D721Med (cell line): ENCODE data around the gene HMGCLL1.

Experiments used
- DNase-seq: peaks from one replicate; pipeline ENCODE4 v3.0.0; 2011; ENCODE audit warnings: low spot score; ENCODE audit not compliant: insufficient read length
- FAIRE-seq: peaks from 2 replicates; lab custom pipeline; 2011; peaks lifted over from hg19 to GRCh38; lab: Jason Lieb, UNC
- CTCF ChIP-seq: IDR thresholded peaks from 2 replicates; pipeline ENCODE4 v1.5.1; 2012; ENCODE audit warnings: mild to moderate bottlenecking, control low read depth; ENCODE audit not compliant: insufficient read depth; ENCODE audit errors: missing control alignments

Gene HMGCLL1

GRCh38 chr6:55518529-55519060 is 60.4 kb downstream of the HMGCLL1 start:
- DNase-seq (no peak), FAIRE-seq (no peak)
- TF ChIP-seq CTCF: no peak

GRCh38 chr6:55516736-55517135 is 62.3 kb downstream of the HMGCLL1 start:
- FAIRE-seq: no peak
- no peak for TF ChIP-seq CTCF
- DNase-seq: no peak

GRCh38 chr6:55512904-55513303 is 66.1 kb downstream of the HMGCLL1 start:
- FAIRE-seq: no peak
- TF ChIP-seq CTCF: no peak
- no peak for DNase-seq

GRCh38 chr6:55511122-55511800 is 67.7 kb downstream of the HMGCLL1 start:
- DNase-seq (no peak), FAIRE-seq (no peak)
- TF ChIP-seq CTCF: no peak

GRCh38 chr6:55499591-55499990 is 79.4 kb downstream of the HMGCLL1 start:
- DNase-seq (no peak), FAIRE-seq (no peak)
- TF ChIP-seq CTCF: no peak

GRCh38 chr6:55497694-55498093 is 81.3 kb downstream of the HMGCLL1 start:
- FAIRE-seq: no peak
- no peak for DNase-seq
- TF ChIP-seq CTCF: no peak

- DNase-seq (no peak), FAIRE-seq (no peak)
- TF ChIP-seq CTCF: no peak
Observed at GRCh38 chr6:55496201-55496600, 82.8 kb downstream of the HMGCLL1 start.
